Measurements from ENCODE around the gene OXCT1. TPM values are rescaled to one million over a fixed set of nuclear protein-coding genes. Genes with fewer than 3 reads are reported as not detected.

OXCT1 gene
- polyA plus RNA-seq, 2 of the 4 experiments (the other 2 are of a cell fraction), result 2.6 to 3.0 TPM

DNA sequence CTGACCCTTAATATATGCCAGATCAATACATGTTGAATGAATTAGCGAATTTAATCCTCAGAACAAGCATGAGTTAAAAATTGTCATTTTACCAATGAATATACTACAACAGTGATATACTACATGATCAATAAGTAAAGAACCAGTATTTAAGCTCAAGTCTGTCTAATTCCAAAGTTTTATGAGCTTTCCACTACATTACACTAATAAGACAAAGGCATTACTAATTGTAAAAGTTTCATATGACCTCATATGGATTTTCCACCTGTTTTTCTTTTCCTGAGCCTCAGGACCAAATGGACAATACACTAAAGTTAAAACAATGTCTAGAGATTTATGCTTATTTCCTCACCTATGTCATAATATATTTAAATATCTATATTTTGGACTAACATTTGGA is 80.8 kb downstream of the OXCT1 start:
- ATAC-seq (no peak), DNase-seq (ENCODE audit: low read depth in 1 of 2, low spot score in 1 of 2) (no peak), FAIRE-seq (no peak)
- no peak overlapping the region for H3K4me3 ChIP-seq
- H3K4me1 ChIP-seq, result peaks cover 40% of the 10 kb centered on the region
- POLR2A ChIA-PET, result no interaction called here
- TF ChIP-seq, protein P1, sequence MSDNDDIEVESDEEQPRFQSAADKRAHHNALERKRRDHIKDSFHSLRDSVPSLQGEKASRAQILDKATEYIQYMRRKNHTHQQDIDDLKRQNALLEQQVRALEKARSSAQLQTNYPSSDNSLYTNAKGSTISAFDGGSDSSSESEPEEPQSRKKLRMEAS (IDR thresholded peaks at IDR 0.05), result no peak
- no peak for TF ChIP-seq RNF2 (IDR thresholded peaks at IDR 0.05; ENCODE audit: borderline replicate concordance, low read depth)
- TF ChIP-seq HOXB5 (CRISPR knock-in tag; IDR thresholded peaks at IDR 0.05), result no peak
- no peak for TF ChIP-seq CEBPB (IDR thresholded peaks at IDR 0.05)
- CTCF ChIA-PET, result no interaction called here
- H3K27ac ChIP-seq, result peak overlapping the region in 1 of 2 experiments; percentile 38; a peak in 1 of 6 replicates
- 67% methylated on average over 1 of the region's 1 CpG for WGBS (ENCODE audit: missing lambda C conversion rate)
- peak overlapping the region; percentile 52 for H3K4me2 ChIP-seq
- H3K9me3 ChIP-seq, result no peaks in the 10 kb centered on the region

DNA sequence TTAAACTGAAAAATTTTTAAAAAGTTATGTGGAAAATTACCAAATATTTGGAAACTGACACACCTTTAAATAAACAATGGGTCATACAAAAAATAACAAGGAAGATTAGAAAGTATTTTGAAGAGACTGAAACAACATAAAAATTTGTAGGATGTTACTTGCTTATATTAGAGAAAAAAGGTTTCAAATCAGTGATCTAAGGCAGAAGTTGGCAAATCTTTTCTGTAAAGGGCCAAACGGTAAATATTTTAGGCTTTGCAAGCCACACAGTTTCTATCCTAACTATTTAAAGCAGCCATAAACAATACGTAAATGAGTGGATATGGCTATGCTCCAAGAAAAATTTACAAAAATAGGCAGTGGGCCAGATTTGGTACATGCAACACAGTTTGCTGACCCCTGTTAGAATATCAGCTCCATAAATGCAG is 81.3 kb downstream of the OXCT1 start:
- peaks cover 35% of the 10 kb centered on the region for H3K4me1 ChIP-seq
- H3K27ac ChIP-seq, result peak overlapping the region in 1 of 2 experiments; percentile 38; a peak in 1 of 6 replicates
- TF ChIP-seq, protein P1 (IDR thresholded peaks at IDR 0.05), result no peak
- TF ChIP-seq MAFK (IDR thresholded peaks at IDR 0.05; ENCODE audit: partially characterized antibody) (no peak), CEBPB (IDR thresholded peaks at IDR 0.05) (no peak), RFX5 (IDR thresholded peaks at IDR 0.05) (no peak), HDAC2 (IDR thresholded peaks at IDR 0.05) (no peak), KDM5A (IDR thresholded peaks at IDR 0.05) (no peak), NR3C1 (IDR thresholded peaks at IDR 0.05) (no peak), KDM1A (IDR thresholded peaks at IDR 0.05; ENCODE audit: low read depth) (no peak), HOXB13 (CRISPR knock-in tag; IDR thresholded peaks at IDR 0.05; ENCODE audit: low read depth) (no peak), SMC3 (IDR thresholded peaks at IDR 0.05) (no peak), CBX8 (IDR thresholded peaks at IDR 0.05) (no peak), NFE2L2 (conservative IDR thresholded peaks at IDR 0.05; ENCODE audit: low read length) (no peak), HEYL (CRISPR knock-in tag; IDR thresholded peaks at IDR 0.05) (no peak)
- TF ChIP-seq, protein P2, sequence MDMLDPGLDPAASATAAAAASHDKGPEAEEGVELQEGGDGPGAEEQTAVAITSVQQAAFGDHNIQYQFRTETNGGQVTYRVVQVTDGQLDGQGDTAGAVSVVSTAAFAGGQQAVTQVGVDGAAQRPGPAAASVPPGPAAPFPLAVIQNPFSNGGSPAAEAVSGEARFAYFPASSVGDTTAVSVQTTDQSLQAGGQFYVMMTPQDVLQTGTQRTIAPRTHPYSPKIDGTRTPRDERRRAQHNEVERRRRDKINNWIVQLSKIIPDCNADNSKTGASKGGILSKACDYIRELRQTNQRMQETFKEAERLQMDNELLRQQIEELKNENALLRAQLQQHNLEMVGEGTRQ (IDR thresholded peaks at IDR 0.05), result no peak
- TF ChIP-seq, protein P3, sequence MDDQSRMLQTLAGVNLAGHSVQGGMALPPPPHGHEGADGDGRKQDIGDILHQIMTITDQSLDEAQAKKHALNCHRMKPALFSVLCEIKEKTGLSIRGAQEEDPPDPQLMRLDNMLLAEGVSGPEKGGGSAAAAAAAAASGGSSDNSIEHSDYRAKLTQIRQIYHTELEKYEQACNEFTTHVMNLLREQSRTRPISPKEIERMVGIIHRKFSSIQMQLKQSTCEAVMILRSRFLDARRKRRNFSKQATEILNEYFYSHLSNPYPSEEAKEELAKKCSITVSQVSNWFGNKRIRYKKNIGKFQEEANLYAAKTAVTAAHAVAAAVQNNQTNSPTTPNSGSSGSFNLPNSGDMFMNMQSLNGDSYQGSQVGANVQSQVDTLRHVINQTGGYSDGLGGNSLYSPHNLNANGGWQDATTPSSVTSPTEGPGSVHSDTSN (IDR thresholded peaks at IDR 0.05), result no peak
- TF ChIP-seq, protein P4, sequence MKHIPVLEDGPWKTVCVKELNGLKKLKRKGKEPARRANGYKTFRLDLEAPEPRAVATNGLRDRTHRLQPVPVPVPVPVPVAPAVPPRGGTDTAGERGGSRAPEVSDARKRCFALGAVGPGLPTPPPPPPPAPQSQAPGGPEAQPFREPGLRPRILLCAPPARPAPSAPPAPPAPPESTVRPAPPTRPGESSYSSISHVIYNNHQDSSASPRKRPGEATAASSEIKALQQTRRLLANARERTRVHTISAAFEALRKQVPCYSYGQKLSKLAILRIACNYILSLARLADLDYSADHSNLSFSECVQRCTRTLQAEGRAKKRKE (CRISPR knock-in tag; IDR thresholded peaks at IDR 0.05; ENCODE audit: low read depth), result no peak
- peak overlapping the region; percentile 52 for H3K4me2 ChIP-seq
- FAIRE-seq, result no peak
- no peak for DNase-seq (ENCODE audit: low read depth in 1 of 2, low spot score in 1 of 2)
- H3K9me3 ChIP-seq, result no peaks in the 10 kb centered on the region
- H3K4me3 ChIP-seq, result no peak overlapping the region
- WGBS (ENCODE audit: missing lambda C conversion rate), result 13% methylated on average over 2 of the region's 2 CpGs
- POLR2A ChIA-PET, result no interaction called here
- CTCF ChIA-PET, result interaction anchor here (0.6 kb wide), 1 partner anchor 162 kb away, joined by 5 read pairs; no protein-coding TSS in a partner anchor
- ATAC-seq, result no peak

DNA sequence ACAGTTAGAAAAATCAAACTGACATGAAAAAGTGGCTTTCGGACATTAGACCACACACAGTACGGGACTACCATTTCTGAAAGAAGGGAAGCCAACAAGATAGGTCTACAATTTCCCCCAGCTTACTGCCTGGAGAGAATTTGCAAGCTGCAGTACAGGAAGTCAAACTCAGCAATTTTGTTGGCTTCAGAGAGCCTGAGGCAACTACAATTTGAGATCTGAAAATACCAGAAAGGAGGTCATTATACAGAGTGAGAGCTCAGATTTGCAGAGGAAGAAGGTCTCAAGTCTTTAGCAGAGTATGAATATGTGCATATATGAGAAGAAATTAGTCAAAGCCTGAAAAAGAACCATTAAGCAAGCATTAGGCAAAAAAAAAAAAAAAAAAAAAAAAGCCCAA is 83.0 kb downstream of the OXCT1 start:
- no peak for DNase-seq (ENCODE audit: low read depth in 1 of 2, low spot score in 1 of 2)
- no peak for FAIRE-seq
- Histone ChIP-seq H3K4me3 (no peak overlapping the region), H3K4me2 (no peak overlapping the region), H3K4me1 (peaks cover 23% of the 10 kb centered on the region), H3K27ac (no peak overlapping the region), H3K9me3 (no peaks in the 10 kb centered on the region)
- POLR2A ChIA-PET, result no interaction called here
- TF ChIP-seq, protein P5, sequence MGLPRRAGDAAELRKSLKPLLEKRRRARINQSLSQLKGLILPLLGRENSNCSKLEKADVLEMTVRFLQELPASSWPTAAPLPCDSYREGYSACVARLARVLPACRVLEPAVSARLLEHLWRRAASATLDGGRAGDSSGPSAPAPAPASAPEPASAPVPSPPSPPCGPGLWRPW (IDR thresholded peaks at IDR 0.05), result no peak
- TF ChIP-seq POLR2AphosphoS2 (conservative IDR thresholded peaks at IDR 0.05; ENCODE audit: low read length) (no peak), TFCP2L1 (CRISPR knock-in tag; IDR thresholded peaks at IDR 0.05) (no peak), ZNF302 (CRISPR knock-in tag; IDR thresholded peaks at IDR 0.05) (no peak), CBX8 (IDR thresholded peaks at IDR 0.05) (no peak), FOXS1 (CRISPR knock-in tag; IDR thresholded peaks at IDR 0.05) (no peak), RFX5 (IDR thresholded peaks at IDR 0.05) (no peak)
- TF ChIP-seq, protein P6, sequence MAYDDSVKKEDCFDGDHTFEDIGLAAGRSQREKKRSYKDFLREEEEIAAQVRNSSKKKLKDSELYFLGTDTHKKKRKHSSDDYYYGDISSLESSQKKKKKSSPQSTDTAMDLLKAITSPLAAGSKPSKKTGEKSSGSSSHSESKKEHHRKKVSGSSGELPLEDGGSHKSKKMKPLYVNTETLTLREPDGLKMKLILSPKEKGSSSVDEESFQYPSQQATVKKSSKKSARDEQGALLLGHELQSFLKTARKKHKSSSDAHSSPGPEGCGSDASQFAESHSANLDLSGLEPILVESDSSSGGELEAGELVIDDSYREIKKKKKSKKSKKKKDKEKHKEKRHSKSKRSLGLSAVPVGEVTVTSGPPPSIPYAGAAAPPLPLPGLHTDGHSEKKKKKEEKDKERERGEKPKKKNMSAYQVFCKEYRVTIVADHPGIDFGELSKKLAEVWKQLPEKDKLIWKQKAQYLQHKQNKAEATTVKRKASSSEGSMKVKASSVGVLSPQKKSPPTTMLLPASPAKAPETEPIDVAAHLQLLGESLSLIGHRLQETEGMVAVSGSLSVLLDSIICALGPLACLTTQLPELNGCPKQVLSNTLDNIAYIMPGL (CRISPR knock-in tag; IDR thresholded peaks at IDR 0.05; ENCODE audit: borderline replicate concordance), result no peak
- TF ChIP-seq, protein P4 (CRISPR knock-in tag; IDR thresholded peaks at IDR 0.05; ENCODE audit: low read depth), result no peak
- TF ChIP-seq, protein P2 (IDR thresholded peaks at IDR 0.05), result no peak
- TF ChIP-seq, protein P3 (IDR thresholded peaks at IDR 0.05), result no peak
- CTCF ChIA-PET, result no interaction called here
- ATAC-seq, result no peak
- WGBS (ENCODE audit: missing lambda C conversion rate), result 88% methylated on average over 2 of the region's 2 CpGs
